ENCODE measurements around the gene PHRF1.

Gene PHRF1

GRCh38 chr11:614623-615503 is 38.6 kb downstream of the PHRF1 start:
- H3K4me3 ChIP-seq (ENCODE audit: low read length), result peak overlapping the region; percentile 61
- peak; percentile 17 for DNase-seq (ENCODE audit: low read depth)
- TF ChIP-seq CTCF (IDR thresholded peaks at IDR 0.05; ENCODE audit: insufficient read depth, low read depth, low read length, missing control alignments), result no peak

- DNase-seq (ENCODE audit: low read depth), result peak; percentile 93
- peak within 1 kb of the TSS; percentile 61 for H3K4me3 ChIP-seq (ENCODE audit: low read length)
- no peak for TF ChIP-seq CTCF (IDR thresholded peaks at IDR 0.05; ENCODE audit: insufficient read depth, low read depth, low read length, missing control alignments)
Observed at GRCh38 chr11:615504-616319, 39.4 kb downstream of the PHRF1 start, which contains the start of gene IRF7. IRF7 (minus strand) TSS chr11:615950; CDS start chr11:615364, 586 bp downstream.

GRCh38 chr11:616320-617198 is 40.3 kb downstream of the PHRF1 start:
- TF ChIP-seq CTCF (IDR thresholded peaks at IDR 0.05; ENCODE audit: insufficient read depth, low read depth, low read length, missing control alignments), result no peak
- no peak overlapping the region for H3K4me3 ChIP-seq (ENCODE audit: low read length)
- DNase-seq (ENCODE audit: low read depth), result no peak

- TF ChIP-seq CTCF (IDR thresholded peaks at IDR 0.05; ENCODE audit: insufficient read depth, low read depth, low read length, missing control alignments), result no peak
- no peak overlapping the region for H3K4me3 ChIP-seq (ENCODE audit: low read length)
- no peak for DNase-seq (ENCODE audit: low read depth)
Observed at GRCh38 chr11:617199-617911, 41.1 kb downstream of the PHRF1 start.

GRCh38 chr11:617912-618682 is 41.8 kb downstream of the PHRF1 start:
- TF ChIP-seq CTCF (IDR thresholded peaks at IDR 0.05; ENCODE audit: insufficient read depth, low read depth, low read length, missing control alignments), result no peak
- DNase-seq (ENCODE audit: low read depth), result no peak
- H3K4me3 ChIP-seq (ENCODE audit: low read length), result no peak overlapping the region

Data from epithelial cell of esophagus (primary cell).